Gastrocnemius medialis (tissue), 4 donors: Measurements from ENCODE around the gene TMEM119. TPM values are rescaled to one million over a fixed set of nuclear protein-coding genes. Genes with fewer than 3 reads are reported as not detected.

Experiments used
- ATAC-seq, 2 donors: fragments of 150-250 bp; one replicate each; pipeline ENCODE4 v1.9.1; 2016
- DNase-seq, 2 donors: peaks; one replicate each; pipeline ENCODE4 v3.0.0-alpha.2; 2019
- H3K27ac ChIP-seq, 4 donors: fragments of 200-600 bp; sonication (generic); 1 replicate in 1 of 4; 2 replicates in 3 of 4; pipeline ENCODE4 v1.5.1; 2016 to 2018; ENCODE audit warnings: mild to moderate bottlenecking in 2 of 4, moderate library complexity in 1 of 4
- H3K27me3 ChIP-seq, 3 donors: fragments of 200-600 bp; sonication (generic) in 2 of 3; 1 replicate in 1 of 3; 2 replicates in 2 of 3; pipeline versions ENCODE4 v1.5.1 to v1.6.0; 2016 to 2019; ENCODE audit warnings: mild to moderate bottlenecking in 1 of 3, moderate library complexity in 1 of 3
- H3K36me3 ChIP-seq, 2 donors: fragments of 200-600 bp; sonication (generic) in 1 of 2; one replicate each; pipeline ENCODE4 v1.5.1; 2017 to 2018
- H3K4me1 ChIP-seq, 2 donors: fragments of 200-600 bp; sonication (generic) in 1 of 2; one replicate each; pipeline ENCODE4 v1.5.1; 2016 to 2017; ENCODE audit warnings: mild to moderate bottlenecking in 2 of 2
- H3K4me3 ChIP-seq, 4 donors: fragments of 200-600 bp; sonication (generic) in 3 of 4; 1 replicate in 1 of 4; 2 replicates in 3 of 4; pipeline ENCODE4 v1.5.1; 2016 to 2019; ENCODE audit warnings: mild to moderate bottlenecking in 2 of 4
- H3K9me3 ChIP-seq, 3 donors: fragments of 200-600 bp; sonication (generic) in 2 of 3; 1 replicate in 1 of 3; 2 replicates in 2 of 3; pipeline ENCODE4 v1.5.1; 2016 to 2019
- CTCF ChIP-seq, 5 experiments: fragments of 450-650 bp in 3 of 5; fragments of 200-600 bp in 2 of 5; sonication (generic) in 2 of 5; IDR thresholded peaks in 4 of 5; conservative IDR thresholded peaks in 1 of 5; 1 replicate in 4 of 5; 2 replicates in 1 of 5; pipeline ENCODE4 v1.5.1; 2016 to 2019; ENCODE audit warnings: antibody characterized with exemption in 5 of 5, mild to moderate bottlenecking in 3 of 5, moderate library complexity in 3 of 5
- POLR2A ChIP-seq, 2 donors: fragments of 450-650 bp; IDR thresholded peaks; one replicate each; pipeline ENCODE4 v1.6.1; 2017; ENCODE audit warnings: antibody characterized with exemption in 2 of 2, mild to moderate bottlenecking in 2 of 2, moderate library complexity in 2 of 2
- in situ Hi-C, 4 donors: fragments of 200-750 bp; cut with MboI; loops; one replicate each; pipeline versions ENCODE4 v1.15.0 to v1.8.0; 2017; ENCODE audit warnings: low sequenced_read_pairs in 4 of 4
- intact Hi-C: fragments of 100-400 bp; cut with DNase I; formaldehyde crosslinking; loops from one replicate; pipeline ENCODE4 v1.15.1; 2023; ENCODE audit warnings: low total_unique reads
- total RNA-seq, 4 donors: library from RNA; depleted of rRNA; stranded (reverse); fragments of >200 nt; gene quantifications; one replicate each; pipeline versions ENCODE4 v1.1.0 to v1.2.3, GENCODE V29; 2016

The TMEM119 gene
- total RNA-seq, 4 donors from 2014 or later, result 0.85 TPM; not detected in 3

GRCh38 chr12:108641446-108642268 is 43.8 kb upstream of the TMEM119 start:
- peaks cover 36 to 43% of the 10 kb centered on the region in 2 donors for H3K4me1 ChIP-seq
- H3K27me3 ChIP-seq, result peaks cover 0 to 8% (median 0%) of the 10 kb centered on the region in 3 donors
- in situ Hi-C loops (loop anchor here (25.0 kb wide), 2 partner anchors 321 to 446 kb away; partner anchors contain the start of genes ALKBH2 (in 2 of the 4) and UNG (in 2 of the 4)), intact Hi-C loops (no loop called here)
- no peak for TF ChIP-seq CTCF (IDR thresholded peaks at IDR 0.05 in 4 of 5, conservative IDR thresholded peaks at IDR 0.05 in 1 of 5)
- TF ChIP-seq POLR2A (IDR thresholded peaks at IDR 0.05), result no peak
- no peak overlapping the region for H3K4me3 ChIP-seq
- ATAC-seq (peak; percentile 4 to 5), DNase-seq (peak in 1 of 2 donors; percentile 18)
- H3K9me3 ChIP-seq, result no peaks in the 10 kb centered on the region
- H3K27ac ChIP-seq, result peak overlapping the region; percentile 2 to 39 (median 20)
- H3K36me3 ChIP-seq, result peaks cover 0 to 22% of the 10 kb centered on the region in 2 donors

- Histone ChIP-seq H3K27ac (no peak overlapping the region), H3K36me3 (peaks cover 0 to 14% of the 10 kb centered on the region in 2 donors), H3K9me3 (no peaks in the 10 kb centered on the region), H3K27me3 (peaks cover 0 to 8% (median 0%) of the 10 kb centered on the region in 3 donors), H3K4me3 (no peak overlapping the region), H3K4me1 (peaks cover 36 to 43% of the 10 kb centered on the region in 2 donors)
- TF ChIP-seq CTCF (IDR thresholded peaks at IDR 0.05 in 4 of 5, conservative IDR thresholded peaks at IDR 0.05 in 1 of 5) (no peak), POLR2A (IDR thresholded peaks at IDR 0.05) (no peak)
- peak in 1 of 2 donors; percentile 41 for DNase-seq
- peak in 1 of 2 donors; percentile 16 for ATAC-seq
- intact Hi-C loops (no loop called here), in situ Hi-C loops (loop anchor here (25.0 kb wide), 2 partner anchors 321 to 446 kb away; partner anchors contain the start of genes ALKBH2 (in 2 of the 4) and UNG (in 2 of the 4))
These were observed 43.0 kb upstream of the TMEM119 start for GRCh38 chr12:108640802-108641445.

GRCh38 chr12:108638997-108639822 is 41.3 kb upstream of the TMEM119 start:
- peak overlapping the region in 2 of 4 donors; percentile 6 to 18 for H3K27ac ChIP-seq
- no peak for TF ChIP-seq POLR2A (IDR thresholded peaks at IDR 0.05)
- H3K4me3 ChIP-seq, result no peak overlapping the region
- H3K9me3 ChIP-seq, result no peaks in the 10 kb centered on the region
- ATAC-seq (no peak), DNase-seq (peak in 1 of 2 donors; percentile 11)
- peaks cover 33 to 39% of the 10 kb centered on the region in 2 donors for H3K4me1 ChIP-seq
- H3K27me3 ChIP-seq, result peaks cover 0 to 11% (median 0%) of the 10 kb centered on the region in 3 donors
- no peaks in the 10 kb centered on the region for H3K36me3 ChIP-seq
- intact Hi-C loops, result no loop called here
- in situ Hi-C loops, result loop anchor here (25.0 kb wide), 2 partner anchors 323 to 448 kb away; partner anchors contain the start of genes ALKBH2 (in 2 of the 4) and UNG (in 2 of the 4)

GRCh38 chr12:108638141-108638827 is 40.4 kb upstream of the TMEM119 start:
- no peaks in the 10 kb centered on the region for H3K9me3 ChIP-seq
- no peak for ATAC-seq
- TF ChIP-seq POLR2A (IDR thresholded peaks at IDR 0.05), result no peak
- no peak for TF ChIP-seq CTCF (IDR thresholded peaks at IDR 0.05 in 4 of 5, conservative IDR thresholded peaks at IDR 0.05 in 1 of 5)
- peak overlapping the region in 2 of 4 donors; percentile 6 to 18 for H3K27ac ChIP-seq
- in situ Hi-C loops, result loop anchor here (25.0 kb wide), 2 partner anchors 324 to 449 kb away; partner anchors contain the start of genes ALKBH2 (in 2 of the 4) and UNG (in 2 of the 4)
- peaks cover 25 to 33% of the 10 kb centered on the region in 2 donors for H3K4me1 ChIP-seq
- no peaks in the 10 kb centered on the region for H3K36me3 ChIP-seq
- intact Hi-C loops, result no loop called here
- peak in 1 of 2 donors; percentile 29 for DNase-seq
- peaks cover 0 to 11% (median 0%) of the 10 kb centered on the region in 3 donors for H3K27me3 ChIP-seq
- H3K4me3 ChIP-seq, result no peak overlapping the region
